ENCODE measurements around the gene DKK3.

DNA sequence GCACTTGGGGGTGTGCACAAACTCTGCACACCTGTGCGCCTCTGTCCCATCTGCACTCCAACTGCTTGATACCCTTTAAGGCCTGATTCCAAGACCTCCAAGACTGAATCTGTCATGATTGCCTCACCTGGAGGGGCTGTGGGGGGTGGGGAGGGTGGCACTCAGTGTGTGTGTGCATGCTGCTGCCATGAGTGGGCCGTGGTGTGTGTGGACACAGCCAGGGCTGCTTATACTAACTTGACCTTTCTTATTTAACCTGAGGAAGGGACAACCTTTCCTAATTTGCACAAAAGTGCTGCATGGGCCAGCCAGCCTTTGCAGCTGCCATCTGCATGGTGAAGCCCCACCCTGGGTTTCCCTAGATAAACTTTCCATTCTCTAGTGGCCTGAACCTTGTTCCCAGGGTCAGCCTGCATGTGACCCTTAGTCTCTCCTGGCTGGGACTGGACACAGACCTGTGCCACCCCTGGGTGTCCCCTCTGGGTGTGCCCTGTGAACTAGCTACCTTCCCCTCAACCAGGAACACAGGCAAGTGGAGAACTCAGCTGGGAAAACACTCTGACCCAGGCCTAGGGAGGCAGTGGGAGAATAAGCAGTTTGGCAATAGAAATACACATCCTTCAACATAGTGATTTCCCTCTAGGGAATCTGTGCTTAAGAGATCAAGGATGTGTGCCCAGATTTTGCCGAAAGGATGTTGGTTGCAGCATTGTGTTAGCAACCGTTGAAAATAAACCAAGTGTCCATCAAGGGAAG, 45.4 kb upstream of the DKK3 start:
- TF ChIP-seq, protein P1, sequence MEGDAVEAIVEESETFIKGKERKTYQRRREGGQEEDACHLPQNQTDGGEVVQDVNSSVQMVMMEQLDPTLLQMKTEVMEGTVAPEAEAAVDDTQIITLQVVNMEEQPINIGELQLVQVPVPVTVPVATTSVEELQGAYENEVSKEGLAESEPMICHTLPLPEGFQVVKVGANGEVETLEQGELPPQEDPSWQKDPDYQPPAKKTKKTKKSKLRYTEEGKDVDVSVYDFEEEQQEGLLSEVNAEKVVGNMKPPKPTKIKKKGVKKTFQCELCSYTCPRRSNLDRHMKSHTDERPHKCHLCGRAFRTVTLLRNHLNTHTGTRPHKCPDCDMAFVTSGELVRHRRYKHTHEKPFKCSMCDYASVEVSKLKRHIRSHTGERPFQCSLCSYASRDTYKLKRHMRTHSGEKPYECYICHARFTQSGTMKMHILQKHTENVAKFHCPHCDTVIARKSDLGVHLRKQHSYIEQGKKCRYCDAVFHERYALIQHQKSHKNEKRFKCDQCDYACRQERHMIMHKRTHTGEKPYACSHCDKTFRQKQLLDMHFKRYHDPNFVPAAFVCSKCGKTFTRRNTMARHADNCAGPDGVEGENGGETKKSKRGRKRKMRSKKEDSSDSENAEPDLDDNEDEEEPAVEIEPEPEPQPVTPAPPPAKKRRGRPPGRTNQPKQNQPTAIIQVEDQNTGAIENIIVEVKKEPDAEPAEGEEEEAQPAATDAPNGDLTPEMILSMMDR (IDR thresholded peaks at IDR 0.05): no peak
- no peak for TF ChIP-seq EZH2 (IDR thresholded peaks at IDR 0.05)

All from neural progenitor cell (in vitro differentiated cells).